CD4-positive, alpha-beta T cell treated with Interleukin-10 for 1 hour (primary cell): ENCODE data around the gene DRICH1.
"Not testable (repeated sequence)": the region's sequence is repeated elsewhere in the genome, so short reads cannot be mapped to it uniquely, and the experiment has no call there.

ENCODE experiments used
- DNase-seq: peaks from one replicate; pipeline ENCODE4 v3.0.0-alpha.2; 2020

The DRICH1 gene

DNA sequence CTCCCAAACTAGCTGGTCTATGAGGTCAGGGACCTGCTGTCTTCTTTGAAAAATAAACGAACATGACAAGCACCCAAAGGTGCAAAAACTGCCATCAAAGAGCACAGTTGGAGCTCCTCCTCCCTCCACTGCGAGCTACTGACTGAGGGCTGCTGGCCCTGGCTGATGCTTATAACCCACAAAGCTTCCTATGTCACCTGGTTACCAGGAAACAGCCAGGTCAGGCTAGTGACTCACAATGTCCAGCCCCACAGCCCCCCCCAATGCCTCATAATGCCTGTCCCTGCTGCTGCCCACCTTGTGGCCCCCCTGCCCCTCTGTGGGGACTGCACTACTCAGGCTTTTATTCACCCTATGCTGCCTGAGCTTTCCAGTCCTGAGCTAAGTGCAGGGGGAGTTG lies at the start of gene DRICH1:
Gene DRICH1, minus strand, starts transcription at position 144 of the 400 bp plus-strand sequence. CDS start 298 bp downstream, outside the sequence.
- no peak for DNase-seq

- no peak for DNase-seq
Measured at GRCh38 chr22:23681026-23681809, 49.1 kb upstream of the DRICH1 start.

- no peak for DNase-seq
Measured at GRCh38 chr22:23678133-23678532, 46.0 kb upstream of the DRICH1 start.

DNA sequence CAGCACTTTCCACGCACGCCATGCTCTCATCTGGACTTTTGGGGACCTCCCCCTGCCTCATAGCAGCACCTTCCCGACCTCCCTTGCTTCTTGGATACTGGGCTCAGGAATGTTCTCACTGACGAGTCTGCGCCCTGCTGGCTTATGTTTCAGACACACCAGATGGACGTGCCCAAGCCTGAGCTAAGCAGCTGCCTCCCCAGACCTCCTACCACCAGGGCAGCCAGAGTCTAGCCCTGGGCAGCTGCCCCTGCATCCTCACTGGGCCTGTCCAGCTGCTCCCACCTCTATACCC lies 45.5 kb upstream of the DRICH1 start:
- no peak for DNase-seq

GRCh38 chr22:23676841-23677700 lies 45.0 kb upstream of the DRICH1 start:
- not testable (repeated sequence) for DNase-seq

DNA sequence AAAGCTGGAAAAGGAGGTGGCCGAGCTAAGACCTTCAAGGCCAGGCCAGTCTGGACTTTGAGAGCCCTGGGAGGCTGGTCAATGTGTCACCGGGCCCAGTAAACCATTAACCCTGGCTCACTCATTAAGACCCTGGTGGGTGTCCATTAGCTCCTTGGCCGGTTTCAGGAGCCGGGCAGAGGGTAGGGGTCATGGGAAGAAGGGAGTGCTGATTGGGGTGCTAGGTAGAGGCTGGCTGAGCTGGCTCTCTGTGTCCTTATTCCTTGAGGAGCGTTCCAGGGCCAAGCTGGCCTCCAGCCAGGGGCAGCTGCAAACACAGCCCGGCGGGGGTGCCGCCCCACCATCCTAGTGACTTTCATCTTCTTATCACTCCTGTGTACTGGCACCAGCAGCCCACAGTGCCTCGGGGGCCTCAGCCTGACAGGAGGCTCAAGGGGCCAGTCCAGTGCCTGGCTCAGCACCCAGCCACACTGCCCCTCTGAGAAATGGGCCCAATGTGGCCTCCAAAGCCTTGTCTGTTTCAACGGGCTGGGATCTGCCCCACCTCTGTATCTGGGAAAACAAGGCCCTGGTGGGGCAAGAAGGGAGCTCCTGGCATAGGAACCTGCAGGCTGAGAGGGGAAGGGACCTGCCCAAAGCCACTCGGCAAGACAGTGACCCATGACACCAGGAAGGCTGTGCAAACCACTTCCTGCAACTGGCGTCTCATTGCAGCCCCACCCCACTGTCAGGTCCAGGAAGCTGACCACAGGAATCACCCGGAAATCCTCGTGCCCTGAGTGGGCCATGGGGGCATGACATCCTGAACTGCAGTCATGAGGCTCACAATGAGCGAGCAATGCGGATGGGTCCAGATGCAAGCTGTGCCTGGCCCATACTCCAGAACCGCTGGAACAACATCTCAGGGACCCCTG lies 43.6 kb upstream of the DRICH1 start:
- DNase-seq: peak; percentile 18

- DNase-seq: not testable (repeated sequence)
Measured at GRCh38 chr22:23674886-23675501, 42.9 kb upstream of the DRICH1 start.

GRCh38 chr22:23673826-23674690 lies 41.9 kb upstream of the DRICH1 start:
- no peak for DNase-seq

DNA sequence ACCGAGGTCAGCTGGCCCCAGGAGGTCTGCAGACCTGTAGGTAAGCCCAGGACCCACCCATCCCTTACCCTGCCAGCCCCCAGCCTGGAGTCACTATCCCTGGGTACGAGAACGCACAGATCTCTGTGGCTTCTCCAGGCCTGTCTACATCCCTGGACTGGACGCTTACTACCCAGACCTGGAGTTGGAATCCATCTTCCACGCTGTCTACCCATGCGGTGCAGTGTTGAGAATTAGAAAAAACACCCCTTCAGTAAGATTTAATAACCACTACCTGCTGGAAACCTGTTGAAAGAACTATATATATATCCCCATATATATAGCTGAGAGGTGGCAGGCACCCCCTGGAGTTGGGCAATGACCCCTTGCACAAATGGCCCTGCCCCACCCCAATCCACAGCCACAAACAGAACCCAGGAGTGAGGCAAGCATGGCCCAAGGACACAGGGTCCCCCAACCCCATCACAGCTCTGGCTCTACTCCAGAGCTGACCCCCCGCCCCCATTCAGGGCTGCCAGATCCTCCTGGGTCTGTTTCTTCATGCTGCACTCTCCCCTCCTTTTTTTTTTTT lies 41.0 kb upstream of the DRICH1 start:
- DNase-seq: no peak

- not testable (repeated sequence) for DNase-seq
Measured at GRCh38 chr22:23672307-23673049, 40.4 kb upstream of the DRICH1 start.

- not testable (repeated sequence) for DNase-seq
Measured at GRCh38 chr22:23671387-23671786, 39.3 kb upstream of the DRICH1 start.

GRCh38 chr22:23670378-23671295 lies 38.5 kb upstream of the DRICH1 start:
- no peak for DNase-seq

DNA sequence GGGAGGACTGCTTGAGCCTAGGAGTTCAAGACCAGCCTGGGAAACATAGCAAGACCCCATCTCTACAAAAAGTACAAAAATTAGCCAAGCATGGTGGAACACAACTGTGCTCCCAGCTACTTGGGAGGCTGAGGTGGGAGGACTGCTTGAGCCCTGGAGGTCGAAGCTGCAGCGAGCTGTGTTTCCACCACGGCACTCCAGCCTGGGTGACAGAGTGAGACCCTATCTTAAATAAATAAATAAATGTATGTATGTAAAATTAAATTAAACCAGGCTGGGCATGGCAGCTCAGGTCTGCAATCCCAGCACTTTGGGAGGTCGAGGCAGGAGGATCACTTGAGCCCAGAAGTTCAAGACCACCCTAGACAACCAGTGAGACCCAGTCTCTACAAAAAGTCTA lies 28.3 kb upstream of the DRICH1 start:
- not testable (repeated sequence) for DNase-seq

- DNase-seq: no peak
Measured at GRCh38 chr22:23657727-23658126, 25.6 kb upstream of the DRICH1 start.

DNA sequence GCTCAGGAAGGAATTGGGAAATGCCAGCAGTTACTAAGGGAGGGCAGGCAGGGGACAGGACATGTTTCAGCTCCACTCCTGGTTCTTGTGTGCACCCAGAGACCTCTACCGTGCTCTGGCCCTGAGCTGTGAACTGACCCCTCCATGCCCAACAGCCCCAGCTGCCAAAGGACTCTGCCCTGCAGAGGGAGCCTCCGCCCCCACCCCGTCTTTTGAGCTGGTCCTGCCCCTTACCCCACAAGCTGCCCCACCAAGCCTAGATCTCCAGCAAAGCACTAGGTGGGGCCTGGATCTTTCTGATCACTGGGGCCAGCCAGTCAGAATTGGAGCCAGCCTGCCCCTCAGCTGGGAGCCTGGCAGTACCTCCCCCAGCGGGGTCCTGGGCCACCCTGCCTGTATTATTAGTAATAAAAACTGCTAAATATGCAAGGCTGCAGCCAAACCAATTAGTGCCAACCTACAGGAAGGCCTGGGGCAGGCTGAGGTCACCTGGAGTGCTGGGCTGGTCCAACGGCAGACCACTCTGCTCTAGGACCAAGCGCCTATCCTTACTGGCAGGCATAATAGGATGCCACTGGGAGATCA lies 23.9 kb upstream of the DRICH1 start:
- DNase-seq: no peak

- no peak for DNase-seq
Measured at GRCh38 chr22:23652711-23653110, 20.6 kb upstream of the DRICH1 start.

GRCh38 chr22:23652286-23652685 lies 20.2 kb upstream of the DRICH1 start:
- DNase-seq: no peak

DNA sequence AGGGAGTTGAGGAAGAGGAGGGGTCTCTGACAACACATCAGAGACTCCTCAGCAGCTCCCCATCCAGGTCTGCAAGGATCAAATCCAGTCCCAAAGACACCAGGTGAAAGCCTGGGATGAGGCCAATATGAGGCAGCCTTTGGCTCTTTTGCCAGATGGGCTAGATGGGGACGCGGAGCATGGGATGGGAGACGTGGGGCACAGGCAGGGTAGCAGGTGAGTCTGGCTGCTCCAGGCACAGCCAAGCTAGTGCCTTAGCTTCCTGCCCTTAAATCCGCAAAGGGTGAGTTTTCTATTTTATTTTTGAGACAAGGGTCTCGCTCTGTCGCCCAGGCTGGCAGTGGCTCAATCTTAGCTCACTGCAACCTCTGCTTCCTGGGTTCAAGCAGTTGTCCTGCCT lies 19.6 kb upstream of the DRICH1 start:
- DNase-seq: no peak

DNA sequence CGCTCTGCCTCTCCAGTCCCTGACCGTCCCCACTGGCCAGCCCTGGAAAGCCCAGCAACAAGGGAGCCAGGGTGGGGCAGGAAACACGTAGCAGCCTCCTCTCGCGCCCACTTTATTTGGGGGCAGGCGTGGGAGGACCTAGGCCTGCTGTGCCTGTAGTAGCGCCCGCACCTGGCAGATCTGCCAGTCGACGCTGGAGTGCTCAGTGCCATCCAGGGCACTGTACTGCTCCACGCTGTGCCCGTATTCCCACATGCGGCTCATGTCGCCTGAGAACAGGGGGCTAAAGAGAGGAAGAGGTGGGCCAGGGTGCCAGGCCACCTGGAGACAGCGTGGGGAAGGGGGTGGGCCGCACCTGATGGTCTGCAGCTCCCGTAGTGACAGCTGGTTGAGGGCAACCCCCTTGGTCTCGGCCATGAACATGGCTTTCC lies 17.0 kb upstream of the DRICH1 start:
- no peak for DNase-seq
